ENCODE measurements around the gene RABGAP1L. TPM values are rescaled to one million over a fixed set of nuclear protein-coding genes. Genes with fewer than 3 reads are reported as not detected.
"Not testable (repeated sequence)": the region's sequence is repeated elsewhere in the genome, so short reads cannot be mapped to it uniquely, and the experiment has no call there.

The RABGAP1L gene
- polyA plus RNA-seq, 12 donors: 11.4 to 34.1 (median 16.6) TPM; not detected in 1

- DNase-seq: no peak
These were observed 874.6 kb downstream of the RABGAP1L start for GRCh38 chr1:175033953-175034352.

- no peak for DNase-seq
These were observed 875.5 kb downstream of the RABGAP1L start for GRCh38 chr1:175034775-175035174.

DNA sequence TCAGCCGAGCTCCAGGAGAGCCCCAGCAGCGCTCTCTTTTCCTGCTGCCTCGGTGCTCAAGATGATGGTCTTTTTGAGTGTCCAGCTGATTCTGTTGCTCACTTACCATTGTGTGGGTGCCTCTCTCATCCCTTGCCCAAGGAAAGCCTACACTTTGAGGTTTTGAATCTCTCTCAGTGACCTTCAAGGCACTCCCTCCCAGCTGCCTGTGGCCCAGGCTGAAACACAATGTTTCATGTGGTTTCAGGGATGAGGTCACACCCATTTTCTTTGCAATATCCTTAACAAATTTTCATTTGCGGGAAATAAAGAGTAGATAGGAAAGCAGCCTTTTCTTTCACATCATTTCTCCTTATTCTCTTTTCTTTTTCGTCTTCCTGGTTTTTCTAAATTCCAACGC, 876.5 kb downstream of the RABGAP1L start:
- DNase-seq: no peak

GRCh38 chr1:175036476-175036875, 877.2 kb downstream of the RABGAP1L start:
- DNase-seq: no peak

DNA sequence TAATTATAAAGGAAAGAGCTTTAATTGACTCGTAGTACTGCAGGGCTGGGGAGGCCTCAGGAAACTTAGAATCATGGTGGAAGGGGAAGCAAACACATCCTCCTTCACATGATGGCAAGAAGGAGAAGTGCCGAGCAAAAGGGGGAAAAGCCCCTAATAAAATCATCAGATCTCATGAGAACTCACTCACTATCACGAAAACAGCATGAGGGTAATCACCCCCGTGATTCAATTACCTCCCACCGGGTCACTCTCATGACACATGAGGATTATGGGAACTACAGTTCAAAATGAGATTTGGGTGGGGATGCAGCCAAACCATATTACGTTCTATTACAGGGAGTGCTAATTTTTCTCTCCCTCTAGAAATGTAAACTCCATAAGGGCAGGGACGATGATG, 878.1 kb downstream of the RABGAP1L start:
- DNase-seq: no peak

GRCh38 chr1:175040324-175040879, 881.1 kb downstream of the RABGAP1L start:
- no peak for DNase-seq

GRCh38 chr1:175042650-175043049, 883.3 kb downstream of the RABGAP1L start:
- DNase-seq: no peak

DNA sequence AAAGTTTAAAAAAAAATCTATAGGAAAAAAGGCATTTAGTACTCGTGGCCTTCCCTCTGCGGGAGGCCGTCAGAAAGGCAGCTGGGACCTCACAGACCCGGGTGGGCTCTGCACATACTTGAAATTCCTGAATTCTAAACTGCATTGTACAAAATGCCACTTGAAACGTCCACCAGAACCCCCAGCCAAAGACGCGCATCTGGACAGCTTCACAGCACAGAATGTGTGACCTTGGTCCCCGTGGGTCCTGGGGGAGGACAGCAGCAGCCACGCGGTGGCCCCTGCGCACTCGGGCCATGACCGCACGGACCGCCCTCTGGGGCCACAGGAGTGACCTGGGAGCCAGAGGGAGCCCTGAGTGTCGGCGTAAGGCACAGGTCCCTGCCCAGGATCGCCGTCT, 884.5 kb downstream of the RABGAP1L start:
- no peak for DNase-seq

DNA sequence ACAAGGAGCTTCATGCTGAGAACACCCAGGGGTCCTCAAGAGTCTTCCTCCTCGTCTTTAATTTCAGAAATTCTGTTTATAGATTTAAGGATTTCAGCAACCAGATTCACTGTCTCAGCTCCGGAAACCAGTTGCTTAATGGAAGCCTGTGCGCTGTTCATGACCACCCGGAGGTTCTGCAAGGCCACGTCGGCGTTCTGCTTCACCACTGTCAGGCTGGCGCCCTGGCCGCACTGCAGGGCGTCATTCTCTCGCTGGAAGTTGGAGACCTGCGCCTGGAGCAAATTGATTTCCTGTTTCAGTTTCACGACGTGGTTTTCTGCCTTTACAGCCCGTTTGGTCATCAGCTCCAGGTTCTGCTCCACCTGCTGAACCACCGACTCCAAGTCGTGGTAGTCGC, 885.3 kb downstream of the RABGAP1L start:
- DNase-seq: not testable (repeated sequence)

Other genes starting within 250 kb of the RABGAP1L start
- gene SERPINC1, start 242.2 kb upstream of the RABGAP1L start, polyA plus RNA-seq (ENCODE audit: insufficient read length in 12 of 12): 1 to 10 TPM in 1 of 12 donors, under 1 TPM in 6, not detected in 5; 0.36 to 5.6 (median 0.44) TPM
- gene RC3H1, start 137.2 kb upstream of the RABGAP1L start, polyA plus RNA-seq (ENCODE audit: insufficient read length in 12 of 12): 10 to 100 TPM in 8 of 12 donors, 1 to 10 TPM in 3, not detected in 1; 8.6 to 15.6 (median 11.8) TPM

Measured in muscle of arm (tissue), 12 donors.